HG02885 (cell line): ENCODE results near the gene GUCD1.
"Not testable (repeated sequence)": the region's sequence is repeated elsewhere in the genome, so short reads cannot be mapped to it uniquely, and the experiment has no call there.

Experiments
- ATAC-seq: cut with Tn5 transposase; IDR thresholded peaks from one replicate; pipeline ENCODE4 v1.9.1; 2021; ENCODE audit warnings: mild to moderate bottlenecking; ENCODE audit not compliant: unreplicated experiment, poor library complexity

Gene GUCD1

GRCh38 chr22:24536089-24536488 lies 18.8 kb downstream of the GUCD1 start:
- ATAC-seq, result no peak

DNA sequence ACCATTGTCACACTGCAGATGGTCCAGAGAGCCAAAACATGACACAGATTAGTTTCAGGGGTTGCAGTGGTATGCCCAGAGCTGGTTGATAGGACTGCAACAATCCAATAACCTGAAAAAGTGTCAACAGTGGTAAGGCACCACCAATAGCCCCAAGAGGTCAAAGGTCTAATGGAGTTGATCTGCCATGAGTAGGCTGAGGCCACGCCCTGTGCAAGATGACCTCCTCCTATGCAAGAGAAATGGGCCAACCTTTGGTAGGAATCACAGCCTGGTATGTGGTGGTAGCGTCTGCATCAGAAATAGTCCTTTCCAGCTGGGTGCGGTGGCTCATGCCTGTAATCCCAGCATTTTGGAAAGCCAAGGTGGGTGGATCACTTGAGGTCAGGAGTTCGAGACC lies 19.6 kb downstream of the GUCD1 start:
- ATAC-seq, result no peak

- no peak for ATAC-seq
Observed at GRCh38 chr22:24532075-24532474, 22.9 kb downstream of the GUCD1 start.

GRCh38 chr22:24530968-24531367 lies 24.0 kb downstream of the GUCD1 start:
- not testable (repeated sequence) for ATAC-seq

DNA sequence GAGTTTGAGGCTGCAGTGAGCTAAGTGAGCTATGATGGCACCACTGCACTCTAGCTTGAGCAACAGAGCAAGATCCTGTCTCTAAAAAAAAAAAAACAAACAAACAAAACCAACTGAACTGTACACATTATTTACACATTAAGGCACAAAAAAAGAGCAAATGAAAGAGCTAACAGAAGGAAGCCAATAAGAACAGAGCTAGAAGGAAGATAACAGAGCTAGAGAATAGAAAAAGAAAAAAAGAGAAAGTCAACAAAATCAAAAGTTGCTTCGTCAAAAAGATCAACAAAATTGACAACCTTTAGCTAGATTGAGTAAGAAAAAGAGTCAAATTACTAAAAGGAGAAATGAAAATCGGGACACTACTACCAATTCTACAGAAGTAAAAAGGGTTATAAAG lies 25.0 kb downstream of the GUCD1 start:
- ATAC-seq, result no peak

DNA sequence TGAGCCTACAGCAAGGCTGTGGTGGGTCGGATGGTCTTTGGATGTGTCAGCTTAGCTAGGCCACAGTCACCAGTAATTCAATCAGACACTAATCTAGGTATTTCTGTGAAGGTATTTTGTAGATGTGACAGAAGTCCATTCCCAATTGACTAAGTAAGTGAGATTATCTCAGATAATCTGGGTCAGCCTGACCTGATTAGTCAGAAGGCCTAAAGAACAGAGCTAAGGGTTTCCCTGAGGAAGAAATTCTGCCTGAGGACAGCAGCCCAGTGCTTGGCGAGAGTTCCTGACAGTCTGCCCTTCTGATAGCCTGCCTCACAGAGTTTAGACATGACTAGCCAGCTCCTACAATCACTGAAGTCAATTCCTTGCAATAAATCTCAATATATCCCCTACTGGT lies 28.7 kb downstream of the GUCD1 start:
- no peak for ATAC-seq

GRCh38 chr22:24525416-24526037 lies 29.4 kb downstream of the GUCD1 start:
- peak; percentile 65 for ATAC-seq

DNA sequence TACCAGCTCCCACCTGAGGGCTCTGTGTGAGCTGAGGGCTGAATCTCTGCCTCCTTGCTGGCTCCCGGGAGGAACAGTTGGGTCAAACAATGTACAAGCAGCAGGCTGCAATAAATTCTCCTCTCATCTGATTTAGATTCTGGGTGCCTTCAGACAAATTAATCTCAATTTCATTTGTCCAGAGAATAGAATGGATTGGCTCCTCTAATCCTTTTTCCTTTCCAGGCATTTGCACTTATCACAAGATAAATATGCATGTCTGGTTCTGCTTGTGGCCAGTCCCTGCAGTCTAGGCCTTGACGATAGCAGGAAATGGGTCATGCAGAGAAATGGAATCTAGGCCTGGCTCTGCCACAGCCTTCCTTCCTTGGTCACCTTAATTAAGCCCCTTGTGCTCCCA lies 31.1 kb downstream of the GUCD1 start:
- no peak for ATAC-seq

DNA sequence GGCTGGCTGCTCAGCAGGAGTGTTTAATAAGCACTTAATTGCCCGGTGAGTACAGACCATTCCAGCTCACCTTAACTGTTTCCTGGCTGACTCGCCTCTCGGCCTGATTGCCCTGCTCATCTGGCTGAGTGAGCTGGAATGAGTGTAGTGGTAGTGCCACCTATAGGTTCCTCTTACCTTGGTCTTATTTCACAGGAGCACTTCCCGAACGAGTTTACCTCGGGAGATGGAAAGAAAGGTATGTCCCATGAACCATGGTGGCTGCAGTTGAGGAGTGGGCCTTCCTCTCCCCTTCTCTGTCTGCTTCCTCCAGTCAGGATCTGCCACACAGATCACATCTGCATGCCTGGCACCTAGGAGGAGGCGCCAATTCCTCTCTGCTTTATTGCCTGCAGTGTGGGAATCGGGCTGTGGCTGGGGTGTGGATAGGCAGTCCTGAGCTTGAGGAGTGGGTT lies 33.1 kb downstream of the GUCD1 start:
- peak; percentile 40 for ATAC-seq

DNA sequence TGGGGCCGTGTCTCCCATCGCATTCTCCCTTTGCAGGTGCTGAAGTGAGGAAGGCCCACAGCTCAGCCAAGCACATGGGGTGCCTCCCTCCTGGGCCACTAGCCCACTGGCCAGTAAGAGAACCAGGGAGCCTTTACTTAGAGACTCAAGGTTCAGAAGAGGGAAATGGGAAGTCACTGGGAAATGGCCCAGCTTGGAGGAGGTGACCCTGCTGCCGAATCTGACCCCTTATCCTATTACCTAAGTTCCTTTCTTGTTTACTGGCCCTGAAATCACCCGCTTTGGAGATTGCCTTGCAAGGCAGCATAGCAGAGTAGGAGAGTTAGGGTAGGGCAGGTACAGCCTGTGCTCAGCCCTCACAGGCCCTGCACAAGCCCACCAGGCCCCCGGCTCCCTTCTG lies 35.4 kb downstream of the GUCD1 start:
- ATAC-seq, result no peak

GRCh38 chr22:24518771-24519485 lies 36.0 kb downstream of the GUCD1 start:
- ATAC-seq, result no peak

- ATAC-seq, result no peak
Observed at GRCh38 chr22:24518228-24518627, 36.7 kb downstream of the GUCD1 start.

DNA sequence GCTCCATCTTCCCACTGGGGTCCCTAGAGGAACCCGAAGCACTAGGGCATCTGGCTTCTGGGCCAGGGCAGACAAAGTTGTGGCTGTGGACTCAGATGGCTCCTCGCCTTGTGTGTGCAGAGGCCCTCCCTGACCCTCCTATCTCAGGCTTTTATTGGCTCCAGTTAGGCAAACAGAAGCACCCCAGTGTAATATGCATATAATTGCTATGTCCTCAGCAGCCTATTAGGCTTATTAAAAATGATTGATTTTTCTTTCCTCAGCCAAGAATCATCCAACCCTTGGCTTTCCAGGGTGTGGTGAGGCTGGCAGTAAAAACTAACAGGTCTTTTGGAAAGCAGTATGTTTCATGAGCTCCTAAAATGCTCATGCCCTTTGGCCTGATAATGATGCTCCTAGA lies 37.5 kb downstream of the GUCD1 start:
- no peak for ATAC-seq

GRCh38 chr22:24516301-24516737 lies 38.6 kb downstream of the GUCD1 start:
- ATAC-seq, result no peak

GRCh38 chr22:24515027-24515338 lies 40.0 kb downstream of the GUCD1 start:
- no peak for ATAC-seq

DNA sequence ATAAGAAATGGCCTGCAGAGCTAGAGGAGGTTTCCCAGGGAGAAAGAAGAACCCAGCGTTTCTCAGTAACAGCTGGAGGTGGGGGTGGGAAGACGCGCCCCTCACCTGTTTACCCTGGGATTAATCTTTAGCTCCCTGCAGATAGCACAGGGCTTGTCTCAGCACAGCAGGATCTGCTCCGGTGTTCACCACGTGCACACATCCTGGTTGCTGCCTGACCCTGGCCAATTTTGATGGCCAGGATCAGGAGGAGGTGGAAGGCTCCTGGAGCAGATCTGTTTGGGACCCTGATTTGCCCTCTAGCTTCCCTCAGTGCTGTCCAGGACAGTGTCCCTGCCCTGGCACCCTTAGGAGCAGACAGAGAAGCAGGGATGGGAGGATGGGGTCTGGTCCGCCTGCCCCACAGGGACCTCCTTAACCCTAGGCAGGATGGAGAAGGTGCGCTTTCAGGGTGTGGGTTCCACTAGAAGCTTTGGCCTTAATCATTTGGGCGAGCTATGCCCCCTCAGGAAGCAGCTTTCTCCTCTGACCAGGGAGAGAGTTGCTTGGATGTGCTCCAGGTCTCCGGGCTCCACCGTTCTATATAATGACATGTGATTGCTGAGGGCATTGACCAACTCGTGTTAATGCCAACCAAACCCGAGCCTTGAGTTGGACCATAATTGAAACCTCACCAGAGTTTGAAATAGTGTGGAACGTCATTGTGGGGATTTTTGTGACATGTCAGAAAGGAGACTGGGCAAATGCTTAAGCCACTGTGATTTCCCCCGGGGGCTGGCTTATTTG lies 40.5 kb downstream of the GUCD1 start:
- no peak for ATAC-seq

DNA sequence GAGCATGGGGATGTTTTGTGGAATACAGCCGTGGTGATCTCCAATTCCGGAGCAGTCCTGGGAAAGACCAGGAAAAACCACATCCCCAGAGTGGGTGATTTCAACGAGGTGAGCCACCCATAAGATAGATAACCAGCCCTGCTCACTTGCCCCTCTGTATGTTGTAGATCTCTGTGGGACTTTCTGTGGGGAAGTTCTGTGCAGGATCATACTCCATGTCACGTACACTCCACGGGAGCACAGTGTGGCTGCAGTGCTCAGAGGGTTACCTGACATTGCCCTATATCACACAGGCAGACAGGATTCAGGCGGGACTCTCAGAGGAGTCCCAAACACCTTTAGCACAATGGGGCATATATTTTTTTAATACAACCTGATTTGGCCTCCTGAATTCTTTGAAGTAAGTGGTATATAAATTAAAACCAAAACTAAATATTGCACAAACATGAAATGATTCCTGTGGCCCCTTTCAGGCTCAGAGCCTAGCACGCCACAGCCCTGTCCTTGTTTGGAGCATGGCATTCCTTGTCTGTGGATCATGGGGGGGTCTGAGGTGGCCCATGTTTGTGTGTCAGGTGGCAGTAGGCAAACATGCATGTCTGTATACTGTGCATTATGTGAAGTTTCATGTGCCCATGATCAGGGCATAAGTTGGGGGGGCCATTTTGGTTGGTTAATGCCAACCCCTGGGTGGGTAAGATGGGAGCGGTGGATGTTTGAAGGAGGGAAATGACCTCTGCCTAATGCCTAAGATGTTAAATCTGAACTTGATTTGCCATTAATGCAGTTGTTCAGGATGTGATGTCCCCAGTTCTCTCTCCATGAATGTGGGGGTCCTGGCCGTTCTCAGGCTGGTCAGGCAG lies 41.3 kb downstream of the GUCD1 start:
- ATAC-seq, result no peak

DNA sequence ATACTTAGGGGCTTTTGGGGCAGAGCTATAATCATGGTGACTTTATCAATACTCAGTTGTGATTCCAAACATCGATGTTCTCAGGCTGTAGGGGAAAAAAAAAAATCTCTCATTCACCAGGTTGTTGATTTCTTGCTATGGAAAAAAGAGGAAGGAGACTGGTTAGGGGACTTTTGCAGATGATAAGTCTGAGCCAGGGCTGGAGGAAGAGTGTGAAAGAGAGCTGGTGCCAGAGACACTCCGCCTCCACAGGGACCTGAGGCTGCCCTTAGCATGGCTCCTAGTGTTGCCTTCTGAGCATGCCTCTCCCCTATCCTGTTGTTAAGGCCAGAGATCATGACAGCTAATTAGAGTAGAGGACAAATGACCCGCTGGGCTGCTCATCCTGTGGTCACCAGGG lies 42.9 kb downstream of the GUCD1 start:
- no peak for ATAC-seq

GRCh38 chr22:24510637-24511625 lies 44.0 kb downstream of the GUCD1 start:
- no peak for ATAC-seq
